Central memory CD4-positive, alpha-beta T cell (primary cell): ENCODE measurements around the gene ZNF22.

Source experiments
- DNase-seq: peaks from one replicate; pipeline ENCODE4 v3.0.0; 2022

The ZNF22 gene

DNA sequence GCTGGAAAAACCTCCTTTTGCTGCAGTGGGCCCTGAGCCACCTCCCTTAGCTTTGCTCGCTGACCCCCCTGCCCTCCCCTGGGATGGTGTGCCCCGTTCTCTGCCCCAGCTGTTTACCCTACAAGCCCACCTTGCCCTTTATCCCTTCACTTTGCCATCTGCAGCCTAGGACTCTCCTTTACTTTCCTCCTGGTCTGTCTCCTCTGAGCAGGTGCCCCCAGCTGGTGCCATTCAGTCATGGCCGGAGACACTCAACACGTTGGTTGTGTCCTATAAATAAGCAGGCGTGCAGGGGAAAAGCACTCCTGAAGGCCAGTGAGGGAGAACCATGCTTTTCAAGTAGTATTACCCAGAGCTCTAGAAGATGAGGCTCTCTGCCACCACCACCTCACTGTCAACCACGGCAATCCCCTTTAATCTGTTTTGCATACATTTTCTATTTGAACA, 35.0 kb upstream of the ZNF22 start:
- DNase-seq: no peak

DNA sequence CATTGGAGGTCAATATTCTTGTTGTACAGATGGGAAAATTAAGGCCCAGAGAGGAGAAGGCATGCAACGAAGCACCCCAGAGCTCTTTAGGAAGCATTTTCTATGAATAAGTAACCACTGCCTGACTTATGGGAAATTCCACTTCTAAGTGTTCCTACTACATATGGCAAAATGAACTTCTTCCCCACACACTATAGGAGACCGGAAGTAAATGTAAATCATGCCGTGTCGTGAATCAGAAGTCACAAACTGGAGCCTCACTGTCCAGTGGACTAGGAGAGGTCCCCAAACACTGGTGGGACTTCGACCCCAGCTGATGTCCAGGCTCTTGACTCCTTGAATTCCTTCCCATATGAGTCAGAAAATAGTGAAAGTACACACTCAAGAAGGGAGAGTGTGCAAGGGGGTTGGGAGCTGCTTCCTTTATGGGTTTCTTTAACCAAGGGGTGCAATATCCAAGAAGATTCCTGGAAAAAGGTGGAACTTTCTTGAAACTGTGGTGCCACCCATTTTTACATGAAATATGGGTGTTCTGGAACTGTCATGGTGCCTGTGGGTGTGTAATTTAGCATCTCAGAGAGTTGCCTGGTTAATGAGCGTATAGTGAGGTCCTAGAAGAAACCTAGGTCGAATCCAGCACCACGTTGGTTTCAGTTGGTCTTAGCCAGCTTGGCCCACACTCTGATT, 34.5 kb upstream of the ZNF22 start:
- no peak for DNase-seq

- no peak for DNase-seq
Observed at GRCh38 chr10:44966816-44967509, 33.8 kb upstream of the ZNF22 start.

DNA sequence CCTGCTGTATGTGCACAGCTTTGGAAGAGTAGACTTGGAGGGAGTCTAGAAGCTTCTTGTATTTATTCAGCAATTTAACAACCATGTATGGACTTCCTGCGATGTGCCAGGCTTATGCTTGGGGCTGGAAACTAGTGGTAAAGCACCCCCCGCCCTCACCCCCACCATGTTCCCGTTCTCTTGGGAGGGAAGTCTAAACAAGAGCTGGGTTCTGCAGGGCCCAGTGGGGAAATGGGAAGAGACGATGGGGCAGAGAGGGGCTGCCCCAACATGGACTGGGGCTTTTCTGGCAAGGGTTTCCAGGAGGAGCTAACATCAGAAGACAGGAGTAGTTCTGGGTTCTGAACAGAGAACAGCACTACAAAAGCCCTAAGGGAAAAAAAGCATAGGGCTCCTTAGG, 33.1 kb upstream of the ZNF22 start:
- no peak for DNase-seq

GRCh38 chr10:44968091-44968490, 32.6 kb upstream of the ZNF22 start:
- no peak for DNase-seq

GRCh38 chr10:44968500-44969400, 32.0 kb upstream of the ZNF22 start:
- DNase-seq: no peak

DNA sequence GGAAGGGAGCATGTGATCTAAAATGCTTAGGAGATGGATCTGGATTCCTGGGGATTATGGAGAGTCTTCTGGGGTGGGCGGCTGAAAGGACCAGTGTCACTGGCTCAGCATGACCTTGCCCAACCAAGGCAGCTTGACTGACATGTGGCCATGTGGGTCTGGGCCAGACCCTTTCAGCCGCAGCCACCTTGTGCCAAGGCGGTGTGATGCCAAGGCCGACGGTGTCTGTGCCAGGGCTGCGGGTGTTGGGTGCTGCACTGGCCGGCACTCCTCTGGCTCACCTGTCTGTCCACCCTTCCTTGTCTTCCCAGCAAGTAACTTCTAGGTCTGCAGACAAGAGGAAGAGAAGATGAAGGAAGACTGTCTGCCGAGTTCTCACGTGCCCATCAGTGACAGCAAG, 30.9 kb upstream of the ZNF22 start:
- DNase-seq: no peak

DNA sequence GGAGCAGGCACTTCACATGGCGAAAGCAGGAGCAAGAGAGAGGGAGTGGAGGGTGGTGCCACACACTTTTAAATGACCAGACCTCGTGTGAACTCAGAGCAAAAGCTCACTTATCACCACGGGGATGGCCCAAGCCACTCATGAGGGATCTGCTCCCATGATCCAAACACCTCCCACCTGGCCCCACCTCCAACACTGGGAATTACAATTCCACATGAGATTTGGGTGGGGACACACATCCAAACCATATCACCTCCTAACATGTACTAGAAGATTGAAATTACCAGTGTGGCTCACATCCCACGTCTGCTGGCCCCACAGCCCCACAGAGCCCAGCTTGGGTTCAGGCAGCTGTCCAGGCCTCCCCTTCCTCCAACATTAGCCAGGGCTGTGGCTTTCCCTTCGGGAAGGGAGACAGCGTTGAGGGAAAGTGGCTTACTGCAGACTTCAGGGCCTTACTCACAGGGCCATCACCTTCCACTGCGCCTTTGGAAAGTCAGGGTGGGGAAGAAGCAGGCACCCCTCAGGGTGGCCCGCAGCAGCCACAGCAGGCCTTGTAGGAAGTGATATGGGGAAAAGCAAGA, 29.8 kb upstream of the ZNF22 start:
- no peak for DNase-seq

GRCh38 chr10:44971434-44971833, 29.3 kb upstream of the ZNF22 start:
- no peak for DNase-seq

DNA sequence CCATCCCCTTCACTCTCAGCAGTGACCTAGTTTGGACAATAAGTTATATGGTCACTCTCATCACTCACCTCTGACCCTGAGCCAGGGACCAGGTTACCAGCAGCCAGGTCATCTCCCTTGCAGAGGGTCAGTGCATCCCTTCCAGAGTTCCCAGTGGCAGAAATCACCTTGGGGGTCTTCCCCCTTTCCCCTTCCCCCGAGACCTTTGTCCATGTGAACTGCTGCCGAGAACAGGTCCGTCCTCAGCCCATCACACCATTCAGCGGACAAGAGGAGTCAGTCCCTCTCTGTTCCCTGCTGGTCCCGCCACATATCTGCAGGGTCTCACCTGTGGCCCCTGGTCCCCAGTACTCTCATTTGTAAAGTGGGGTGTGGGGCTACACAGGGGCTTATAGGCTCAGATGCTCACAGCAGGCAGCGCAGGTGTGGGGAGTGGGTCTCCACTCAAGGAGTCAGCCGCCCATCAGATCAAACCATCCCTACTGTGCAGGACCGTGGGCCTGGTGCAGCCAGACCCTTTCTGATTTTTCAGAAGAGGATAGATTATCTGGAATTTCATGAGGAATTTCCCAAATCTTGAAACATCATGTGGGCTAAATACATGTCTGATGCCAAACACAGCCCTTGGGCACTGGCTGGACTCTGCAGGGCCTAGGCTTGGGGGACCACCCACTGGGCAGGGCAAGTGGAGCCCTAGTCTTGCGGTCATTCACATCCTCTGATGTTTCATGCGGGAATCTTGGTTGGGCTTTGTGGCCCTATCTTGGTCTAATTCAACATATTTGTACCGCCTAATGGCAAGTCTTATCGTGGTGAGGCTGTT, 28.6 kb upstream of the ZNF22 start:
- no peak for DNase-seq

GRCh38 chr10:44972874-44973306, 27.8 kb upstream of the ZNF22 start:
- no peak for DNase-seq

- DNase-seq: no peak
Observed at GRCh38 chr10:44973323-44974081, 27.2 kb upstream of the ZNF22 start.

GRCh38 chr10:44974082-44974627, 26.6 kb upstream of the ZNF22 start:
- DNase-seq: no peak

GRCh38 chr10:44974628-44975430, 25.9 kb upstream of the ZNF22 start:
- peak; percentile 57 for DNase-seq

GRCh38 chr10:44975431-44976331, 25.0 kb upstream of the ZNF22 start:
- no peak for DNase-seq

DNA sequence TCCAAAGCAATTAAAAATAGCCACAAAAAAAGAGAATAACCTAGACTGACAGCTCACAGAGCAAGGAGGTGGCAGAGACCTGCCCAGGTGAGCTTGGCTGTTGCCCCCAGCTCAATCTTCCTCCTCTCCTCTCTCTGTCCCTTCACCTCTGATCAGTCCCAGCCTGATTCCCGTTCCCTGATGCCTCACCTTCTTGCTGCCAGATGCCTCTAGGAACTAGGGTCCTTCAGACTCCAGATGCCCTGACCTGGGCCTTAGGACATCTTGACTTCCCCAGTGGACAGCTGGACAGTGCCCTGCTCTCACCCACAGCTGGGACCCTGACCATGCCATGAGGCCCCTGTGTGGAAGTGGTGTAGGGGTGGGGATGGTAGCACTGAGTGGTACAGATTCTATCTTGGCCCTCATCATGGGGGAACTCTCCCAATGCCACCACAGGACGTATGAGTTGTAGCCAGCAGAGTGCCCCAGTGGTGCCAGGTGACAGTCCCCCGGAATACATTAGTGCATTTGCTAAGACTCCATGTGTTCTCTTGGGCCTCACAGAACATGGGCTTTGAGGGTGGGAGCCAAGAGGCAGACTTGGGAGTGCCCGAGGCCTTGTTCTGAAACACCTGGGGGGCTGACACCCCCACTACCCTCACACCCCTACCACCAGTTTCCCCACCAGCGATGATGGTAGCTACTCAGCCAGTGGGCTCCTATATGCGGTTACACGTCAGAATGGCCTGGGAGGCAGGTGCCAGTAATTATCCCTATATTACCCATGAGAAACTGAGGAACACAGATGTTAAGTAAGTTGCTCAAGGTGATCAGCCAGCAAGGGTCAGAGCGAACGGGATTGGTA, 24.1 kb upstream of the ZNF22 start:
- DNase-seq: no peak

DNA sequence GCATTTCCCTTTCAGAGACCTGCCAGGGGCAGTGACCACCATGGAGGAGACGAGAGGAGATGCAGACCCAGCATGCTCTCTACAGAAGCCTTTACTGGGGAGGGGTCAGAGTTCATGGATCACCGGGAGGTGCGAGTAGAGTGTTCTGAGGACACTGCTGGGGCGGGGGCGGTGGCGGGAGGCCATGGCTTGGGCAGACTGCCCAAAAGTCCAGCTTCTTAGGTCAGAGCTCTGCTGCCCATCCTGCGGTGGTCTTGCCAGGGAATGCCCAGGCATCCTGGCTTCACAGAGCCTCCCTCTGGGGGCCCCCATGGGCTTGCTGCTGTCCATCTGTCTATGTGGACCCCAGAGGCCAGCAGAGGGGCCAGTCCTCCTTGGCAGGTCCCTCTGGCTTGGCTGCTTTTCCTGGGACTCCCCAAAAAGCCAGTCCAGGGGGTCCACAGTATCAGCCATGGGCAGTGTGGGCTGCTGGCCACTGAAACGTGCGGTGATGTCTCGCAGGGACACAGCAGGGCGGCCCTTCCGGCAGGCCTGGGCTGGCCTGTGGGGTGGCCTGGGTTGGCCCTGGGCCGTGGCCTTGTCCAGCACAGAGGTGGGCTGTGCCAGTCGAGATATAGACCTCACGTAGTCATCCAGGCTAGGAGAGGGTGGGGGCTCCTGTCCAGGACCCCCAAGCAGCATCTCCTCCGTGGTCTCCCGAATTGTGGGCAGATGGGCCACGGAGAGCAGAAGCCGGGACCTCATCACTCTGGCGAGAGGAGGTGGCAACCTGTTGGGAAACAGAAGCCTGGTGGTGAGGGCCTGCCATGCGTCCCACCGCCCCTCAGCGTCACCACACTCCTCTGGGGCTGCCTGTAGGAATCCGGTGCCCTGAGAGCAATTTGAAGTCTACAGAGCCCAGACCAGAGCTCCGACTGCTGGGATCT, 23.2 kb upstream of the ZNF22 start:
- no peak for DNase-seq
